ENCODE results near the gene CRISP1. TPM values are rescaled to one million over a fixed set of nuclear protein-coding genes. Genes with fewer than 3 reads are reported as not detected.

Gene CRISP1
- total RNA-seq, 1 donor from 2014 or later, result not detected

GRCh38 chr6:49839162-49839561 lies 27.2 kb downstream of the CRISP1 start:
- H3K4me1 Mint-ChIP-seq (ENCODE audit: low read depth, unreplicated experiment), result no peaks in the 10 kb centered on the region
- Histone ChIP-seq H3K36me3 (ENCODE audit: insufficient read depth, low read length) (no peaks in the 10 kb centered on the region), H3K27me3 (ENCODE audit: insufficient read depth, low read length) (no peaks in the 10 kb centered on the region), H3K4me1 (ENCODE audit: insufficient read depth, low read length) (no peaks in the 10 kb centered on the region), H3K27ac (ENCODE audit: low read depth, low read length) (no peak overlapping the region), H3K4me2 (ENCODE audit: low read length) (no peak overlapping the region), H3K4me3 (ENCODE audit: insufficient read depth, low read depth, low read length) (no peak overlapping the region), H2AFZ (ENCODE audit: low read depth, low read length) (no peak overlapping the region), H3K79me2 (ENCODE audit: insufficient read depth, low read length) (no peaks in the 10 kb centered on the region), H3K9me3 (ENCODE audit: insufficient read depth, low read depth, low read length) (no peaks in the 10 kb centered on the region), H4K20me1 (ENCODE audit: insufficient read depth, low read length) (no peaks in the 10 kb centered on the region), H3K9ac (ENCODE audit: low read length) (no peak overlapping the region)
- H3K27ac Mint-ChIP-seq (ENCODE audit: unreplicated experiment), result no peak overlapping the region
- no peaks in the 10 kb centered on the region for H3K27me3 Mint-ChIP-seq (ENCODE audit: low read depth, unreplicated experiment)
- no peak overlapping the region for H3K4me3 Mint-ChIP-seq (ENCODE audit: unreplicated experiment)
- DNase-seq (ENCODE audit: low read depth) (no peak), FAIRE-seq (no peak)
- no peak for TF ChIP-seq CTCF (IDR thresholded peaks at IDR 0.05; ENCODE audit: insufficient read depth, low read depth, low read length)
- no peak for TF ChIP-seq EZH2 (IDR thresholded peaks at IDR 0.05; ENCODE audit: insufficient read depth, low read length)
- H3K9me3 Mint-ChIP-seq (ENCODE audit: unreplicated experiment), result no peaks in the 10 kb centered on the region
- no peaks in the 10 kb centered on the region for H3K36me3 Mint-ChIP-seq (ENCODE audit: low read depth, unreplicated experiment)

GRCh38 chr6:49835140-49835539 lies 31.2 kb downstream of the CRISP1 start:
- Histone ChIP-seq H3K4me2 (ENCODE audit: low read length) (no peak overlapping the region), H3K79me2 (ENCODE audit: insufficient read depth, low read length) (no peaks in the 10 kb centered on the region), H4K20me1 (ENCODE audit: insufficient read depth, low read length) (no peaks in the 10 kb centered on the region), H3K27me3 (ENCODE audit: insufficient read depth, low read length) (no peaks in the 10 kb centered on the region), H3K36me3 (ENCODE audit: insufficient read depth, low read length) (no peaks in the 10 kb centered on the region), H3K4me3 (ENCODE audit: insufficient read depth, low read depth, low read length) (no peak overlapping the region), H3K4me1 (ENCODE audit: insufficient read depth, low read length) (no peaks in the 10 kb centered on the region), H3K9me3 (ENCODE audit: insufficient read depth, low read depth, low read length) (no peaks in the 10 kb centered on the region), H3K27ac (ENCODE audit: low read depth, low read length) (no peak overlapping the region), H3K9ac (ENCODE audit: low read length) (no peak overlapping the region), H2AFZ (ENCODE audit: low read depth, low read length) (no peak overlapping the region)
- H3K27ac Mint-ChIP-seq (ENCODE audit: unreplicated experiment), result no peak overlapping the region
- H3K27me3 Mint-ChIP-seq (ENCODE audit: low read depth, unreplicated experiment), result no peaks in the 10 kb centered on the region
- no peaks in the 10 kb centered on the region for H3K9me3 Mint-ChIP-seq (ENCODE audit: unreplicated experiment)
- TF ChIP-seq EZH2 (IDR thresholded peaks at IDR 0.05; ENCODE audit: insufficient read depth, low read length) (no peak), CTCF (IDR thresholded peaks at IDR 0.05; ENCODE audit: insufficient read depth, low read depth, low read length) (no peak)
- no peaks in the 10 kb centered on the region for H3K36me3 Mint-ChIP-seq (ENCODE audit: low read depth, unreplicated experiment)
- H3K4me3 Mint-ChIP-seq (ENCODE audit: unreplicated experiment), result no peak overlapping the region
- no peak for DNase-seq (ENCODE audit: low read depth)
- no peak for FAIRE-seq
- no peaks in the 10 kb centered on the region for H3K4me1 Mint-ChIP-seq (ENCODE audit: low read depth, unreplicated experiment)

GRCh38 chr6:49833386-49833785 lies 32.9 kb downstream of the CRISP1 start:
- H3K79me2 ChIP-seq (ENCODE audit: insufficient read depth, low read length), result no peaks in the 10 kb centered on the region
- Mint-ChIP-seq H3K27ac (ENCODE audit: unreplicated experiment) (no peak overlapping the region), H3K4me1 (ENCODE audit: low read depth, unreplicated experiment) (peaks cover 4% of the 10 kb centered on the region), H3K27me3 (ENCODE audit: low read depth, unreplicated experiment) (no peaks in the 10 kb centered on the region), H3K36me3 (ENCODE audit: low read depth, unreplicated experiment) (no peaks in the 10 kb centered on the region), H3K9me3 (ENCODE audit: unreplicated experiment) (no peaks in the 10 kb centered on the region), H3K4me3 (ENCODE audit: unreplicated experiment) (no peak overlapping the region)
- no peaks in the 10 kb centered on the region for H3K9me3 ChIP-seq (ENCODE audit: insufficient read depth, low read depth, low read length)
- H3K27ac ChIP-seq (ENCODE audit: low read depth, low read length), result no peak overlapping the region
- H3K4me3 ChIP-seq (ENCODE audit: insufficient read depth, low read depth, low read length), result no peak overlapping the region
- FAIRE-seq (no peak), DNase-seq (ENCODE audit: low read depth) (no peak)
- no peak overlapping the region for H3K9ac ChIP-seq (ENCODE audit: low read length)
- H3K4me2 ChIP-seq (ENCODE audit: low read length), result no peak overlapping the region
- no peaks in the 10 kb centered on the region for H3K4me1 ChIP-seq (ENCODE audit: insufficient read depth, low read length)
- no peaks in the 10 kb centered on the region for H3K36me3 ChIP-seq (ENCODE audit: insufficient read depth, low read length)
- H3K27me3 ChIP-seq (ENCODE audit: insufficient read depth, low read length), result no peaks in the 10 kb centered on the region
- H4K20me1 ChIP-seq (ENCODE audit: insufficient read depth, low read length), result no peaks in the 10 kb centered on the region
- TF ChIP-seq CTCF (IDR thresholded peaks at IDR 0.05; ENCODE audit: insufficient read depth, low read depth, low read length) (no peak), EZH2 (IDR thresholded peaks at IDR 0.05; ENCODE audit: insufficient read depth, low read length) (no peak)
- no peak overlapping the region for H2AFZ ChIP-seq (ENCODE audit: low read depth, low read length)

Data from astrocyte (in vitro differentiated cells and primary cell).